GM23338 (cell line): Measurements from ENCODE around the gene STAT4. TPM values are rescaled to one million over a fixed set of nuclear protein-coding genes. Genes with fewer than 3 reads are reported as not detected.

Experiments used
- ATAC-seq: fragments of 200-7000 bp; cut with Tn5 transposase; 3 replicates; pipeline ENCODE4 v1.9.1; 2020
- DNase-seq: peaks from one replicate; pipeline ENCODE4 v3.0.0-alpha.2; 2015; ENCODE audit warnings: low spot score
- H2AFZ ChIP-seq: fragments of 200-600 bp; sonication (generic); 2 replicates; pipeline ENCODE4 v1.8.0; 2016; ENCODE audit warnings: antibody characterized with exemption, mild to moderate bottlenecking, moderate library complexity
- H3F3A ChIP-seq: fragments of 200-600 bp; sonication (generic); replicated peaks from 2 replicates; pipeline ENCODE4 v1.8.0; 2017; ENCODE audit warnings: antibody characterized with exemption, mixed run types, low read depth
- H3K27ac ChIP-seq: fragments of 200-600 bp; sonication (generic); 2 replicates; pipeline ENCODE4 v1.6.1; 2016; ENCODE audit warnings: low read depth
- H3K27me3 ChIP-seq: fragments of 200-600 bp; sonication (generic); 2 replicates; pipeline ENCODE4 v1.8.0; 2016; ENCODE audit warnings: mild to moderate bottlenecking, mixed run types, moderate library complexity; ENCODE audit not compliant: insufficient read depth
- H3K36me3 ChIP-seq: fragments of 200-600 bp; sonication (generic); 2 replicates; pipeline ENCODE4 v1.8.0; 2016; ENCODE audit warnings: mild to moderate bottlenecking; ENCODE audit not compliant: insufficient read depth
- H3K4me1 ChIP-seq: fragments of 200-600 bp; sonication (generic); 2 replicates; pipeline ENCODE4 v1.8.0; 2016; ENCODE audit warnings: mild to moderate bottlenecking, moderate library complexity; ENCODE audit not compliant: insufficient read depth
- H3K4me2 ChIP-seq: fragments of 200-600 bp; sonication (generic); 2 replicates; pipeline ENCODE4 v1.7.1; 2017; ENCODE audit warnings: mixed run types
- H3K4me3 ChIP-seq: fragments of 200-600 bp; sonication (generic); 2 replicates; pipeline ENCODE4 v1.6.1; 2016; ENCODE audit warnings: mixed run types
- H3K79me2 ChIP-seq: fragments of 200-600 bp; sonication (generic); replicated peaks from 2 replicates; pipeline ENCODE4 v1.8.0; 2017; ENCODE audit warnings: mild to moderate bottlenecking; ENCODE audit not compliant: insufficient read depth
- H3K9me2 ChIP-seq: fragments of 200-600 bp; sonication (generic); 2 replicates; pipeline ENCODE4 v1.8.0; 2017; ENCODE audit not compliant: insufficient read depth
- H4K20me1 ChIP-seq: fragments of 200-600 bp; sonication (generic); replicated peaks from 2 replicates; pipeline ENCODE4 v1.8.0; 2017; ENCODE audit warnings: mild to moderate bottlenecking; ENCODE audit not compliant: insufficient read depth
- H3K27ac Mint-ChIP-seq: 2 replicates; pipeline ENCODE4 v1.8.0; 2020; ENCODE audit warnings: inconsistent platforms, mild to moderate bottlenecking, moderate library complexity, mixed read lengths
- H3K27me3 Mint-ChIP-seq: 3 replicates; pipeline ENCODE4 v1.8.0; 2022; ENCODE audit warnings: low read depth, mild to moderate bottlenecking, moderate library complexity, mixed read lengths, inconsistent platforms; ENCODE audit not compliant: insufficient read depth, poor library complexity
- H3K36me3 Mint-ChIP-seq: 3 replicates; pipeline ENCODE4 v1.8.0; 2021; ENCODE audit warnings: low read depth, mild to moderate bottlenecking, inconsistent platforms, moderate library complexity, mixed read lengths
- H3K4me1 Mint-ChIP-seq: 3 replicates; pipeline ENCODE4 v1.8.0; 2020; ENCODE audit warnings: mild to moderate bottlenecking, inconsistent platforms, mixed read lengths
- H3K4me3 Mint-ChIP-seq: 3 replicates; pipeline ENCODE4 v1.8.0; 2021; ENCODE audit warnings: moderate library complexity, mild to moderate bottlenecking, inconsistent platforms, mixed read lengths
- H3K9me3 Mint-ChIP-seq: 3 replicates; pipeline ENCODE4 v1.8.0; 2020; ENCODE audit warnings: moderate library complexity, mild to moderate bottlenecking, inconsistent platforms, mixed read lengths
- CREB1 ChIP-seq: fragments of 250-450 bp; sonication (Bioruptor Pico); IDR thresholded peaks from 2 replicates; pipeline ENCODE4 v1.5.0; 2020; ENCODE audit warnings: low read depth, mild to moderate bottlenecking, moderate library complexity
- EZH2 ChIP-seq: fragments of 200-600 bp; sonication (generic); IDR thresholded peaks from one replicate; pipeline ENCODE4 v1.8.0; 2017; ENCODE audit warnings: antibody characterized with exemption, mild to moderate bottlenecking, low read depth; ENCODE audit not compliant: unreplicated experiment
- EZH2phosphoT487 ChIP-seq: fragments of 200-600 bp; sonication (generic); IDR thresholded peaks from one replicate; pipeline ENCODE4 v1.8.1; 2018; ENCODE audit warnings: antibody characterized with exemption; ENCODE audit not compliant: unreplicated experiment
- JUNB ChIP-seq: IDR thresholded peaks from one replicate; pipeline ENCODE4 v1.6.1; 2016; ENCODE audit warnings: antibody characterized with exemption; ENCODE audit not compliant: unreplicated experiment
- NANOG ChIP-seq: IDR thresholded peaks from 2 replicates; pipeline ENCODE4 v1.6.1; 2016; ENCODE audit warnings: antibody characterized with exemption, borderline replicate concordance
- POLR2AphosphoS5 ChIP-seq: IDR thresholded peaks from 2 replicates; pipeline ENCODE4 v1.6.1; 2016; ENCODE audit warnings: antibody characterized with exemption, low read depth
- STAT1 ChIP-seq: IDR thresholded peaks from one replicate; pipeline ENCODE4 v1.6.1; 2016; ENCODE audit warnings: antibody characterized with exemption; ENCODE audit not compliant: unreplicated experiment
- ZNF114 ChIP-seq: fragments of 250-450 bp; sonication (Bioruptor Pico); IDR thresholded peaks from 2 replicates; pipeline ENCODE4 v1.5.0; 2020; ENCODE audit warnings: mild to moderate bottlenecking, moderate library complexity
- ZNF331 ChIP-seq: fragments of 250-450 bp; sonication (Bioruptor Pico); IDR thresholded peaks from 2 replicates; pipeline ENCODE4 v1.5.0; 2020; ENCODE audit warnings: low read depth, mild to moderate bottlenecking, moderate library complexity
- polyA plus RNA-seq: library from polyadenylated mRNA; unstranded; fragments of >200 nt; fragmentation: Nextera tagmentation; extraction: Ambion mirVana; gene quantifications from 2 replicates; pipeline ENCODE4 v1.2.1, GENCODE V29; 2016
- total RNA-seq: library from RNA; depleted of rRNA; stranded (reverse); fragments of >200 nt; shearing (Covaris generic); gene quantifications from 2 replicates; pipeline ENCODE4 v1.2.3, GENCODE V29; 2014
- TF ChIP-seq, protein P1 (sequence below): IDR thresholded peaks from one replicate; pipeline ENCODE4 v1.6.1; 2018; ENCODE audit warnings: antibody characterized with exemption; ENCODE audit not compliant: unreplicated experiment
- TF ChIP-seq, protein P2 (sequence below): fragments of 250-450 bp; sonication (Bioruptor Pico); IDR thresholded peaks from 2 replicates; pipeline ENCODE4 v1.5.0; 2020; ENCODE audit warnings: mild to moderate bottlenecking, moderate library complexity
- TF ChIP-seq, protein P3 (sequence below): IDR thresholded peaks from 2 replicates; pipeline ENCODE4 v1.6.1; 2016; ENCODE audit warnings: antibody characterized with exemption
- TF ChIP-seq, protein P4 (sequence below), 2 experiments: fragments of 200-600 bp in 1 of 2; sonication (generic) in 1 of 2; conservative IDR thresholded peaks; 2 replicates each; pipeline versions ENCODE4 v1.5.1 to v1.6.1; 2016 to 2017; ENCODE audit warnings: antibody characterized with exemption in 2 of 2, low read depth in 2 of 2, mild to moderate bottlenecking in 2 of 2, moderate library complexity in 1 of 2

The STAT4 gene
- total and polyA plus RNA-seq, 2 experiments from 2014 or later, result 0.52 to 0.86 TPM

DNA sequence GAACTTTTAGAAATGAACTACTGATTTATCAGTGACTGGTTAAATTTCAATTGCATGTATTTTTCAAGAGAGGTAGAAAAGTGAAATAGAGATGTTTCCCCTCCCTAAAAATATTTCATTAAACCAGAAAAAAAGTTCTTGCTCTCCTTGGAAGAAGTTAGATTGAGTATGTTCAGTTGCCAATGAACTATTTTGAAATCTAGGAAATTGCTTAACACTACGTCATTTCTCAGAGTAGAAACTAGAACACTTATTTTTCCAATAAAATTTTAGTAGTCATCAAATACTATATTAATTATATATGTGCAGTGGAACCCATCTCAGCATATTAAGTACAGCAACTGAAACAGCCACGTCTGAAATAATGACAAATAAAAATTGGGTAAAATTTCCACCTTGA is 85.0 kb downstream of the STAT4 start:
- Mint-ChIP-seq H3K27ac (no peak overlapping the region), H3K4me3 (no peak overlapping the region), H3K9me3 (no peaks in the 10 kb centered on the region), H3K4me1 (peaks cover 22% of the 10 kb centered on the region), H3K36me3 (no peaks in the 10 kb centered on the region), H3K27me3 (no peaks in the 10 kb centered on the region)
- Histone ChIP-seq H3F3A (no peaks in the 10 kb centered on the region), H3K27me3 (no peaks in the 10 kb centered on the region), H3K79me2 (no peaks in the 10 kb centered on the region), H3K4me2 (no peak overlapping the region), H2AFZ (no peak overlapping the region), H3K27ac (no peak overlapping the region), H3K4me1 (peaks cover 5% of the 10 kb centered on the region), H3K36me3 (no peaks in the 10 kb centered on the region), H4K20me1 (no peaks in the 10 kb centered on the region), H3K9me2 (no peaks in the 10 kb centered on the region), H3K4me3 (no peak overlapping the region)
- no peak for TF ChIP-seq ZNF114 (CRISPR knock-in tag)
- TF ChIP-seq, protein P1, sequence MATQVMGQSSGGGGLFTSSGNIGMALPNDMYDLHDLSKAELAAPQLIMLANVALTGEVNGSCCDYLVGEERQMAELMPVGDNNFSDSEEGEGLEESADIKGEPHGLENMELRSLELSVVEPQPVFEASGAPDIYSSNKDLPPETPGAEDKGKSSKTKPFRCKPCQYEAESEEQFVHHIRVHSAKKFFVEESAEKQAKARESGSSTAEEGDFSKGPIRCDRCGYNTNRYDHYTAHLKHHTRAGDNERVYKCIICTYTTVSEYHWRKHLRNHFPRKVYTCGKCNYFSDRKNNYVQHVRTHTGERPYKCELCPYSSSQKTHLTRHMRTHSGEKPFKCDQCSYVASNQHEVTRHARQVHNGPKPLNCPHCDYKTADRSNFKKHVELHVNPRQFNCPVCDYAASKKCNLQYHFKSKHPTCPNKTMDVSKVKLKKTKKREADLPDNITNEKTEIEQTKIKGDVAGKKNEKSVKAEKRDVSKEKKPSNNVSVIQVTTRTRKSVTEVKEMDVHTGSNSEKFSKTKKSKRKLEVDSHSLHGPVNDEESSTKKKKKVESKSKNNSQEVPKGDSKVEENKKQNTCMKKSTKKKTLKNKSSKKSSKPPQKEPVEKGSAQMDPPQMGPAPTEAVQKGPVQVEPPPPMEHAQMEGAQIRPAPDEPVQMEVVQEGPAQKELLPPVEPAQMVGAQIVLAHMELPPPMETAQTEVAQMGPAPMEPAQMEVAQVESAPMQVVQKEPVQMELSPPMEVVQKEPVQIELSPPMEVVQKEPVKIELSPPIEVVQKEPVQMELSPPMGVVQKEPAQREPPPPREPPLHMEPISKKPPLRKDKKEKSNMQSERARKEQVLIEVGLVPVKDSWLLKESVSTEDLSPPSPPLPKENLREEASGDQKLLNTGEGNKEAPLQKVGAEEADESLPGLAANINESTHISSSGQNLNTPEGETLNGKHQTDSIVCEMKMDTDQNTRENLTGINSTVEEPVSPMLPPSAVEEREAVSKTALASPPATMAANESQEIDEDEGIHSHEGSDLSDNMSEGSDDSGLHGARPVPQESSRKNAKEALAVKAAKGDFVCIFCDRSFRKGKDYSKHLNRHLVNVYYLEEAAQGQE, result no peak
- TF ChIP-seq, protein P2, sequence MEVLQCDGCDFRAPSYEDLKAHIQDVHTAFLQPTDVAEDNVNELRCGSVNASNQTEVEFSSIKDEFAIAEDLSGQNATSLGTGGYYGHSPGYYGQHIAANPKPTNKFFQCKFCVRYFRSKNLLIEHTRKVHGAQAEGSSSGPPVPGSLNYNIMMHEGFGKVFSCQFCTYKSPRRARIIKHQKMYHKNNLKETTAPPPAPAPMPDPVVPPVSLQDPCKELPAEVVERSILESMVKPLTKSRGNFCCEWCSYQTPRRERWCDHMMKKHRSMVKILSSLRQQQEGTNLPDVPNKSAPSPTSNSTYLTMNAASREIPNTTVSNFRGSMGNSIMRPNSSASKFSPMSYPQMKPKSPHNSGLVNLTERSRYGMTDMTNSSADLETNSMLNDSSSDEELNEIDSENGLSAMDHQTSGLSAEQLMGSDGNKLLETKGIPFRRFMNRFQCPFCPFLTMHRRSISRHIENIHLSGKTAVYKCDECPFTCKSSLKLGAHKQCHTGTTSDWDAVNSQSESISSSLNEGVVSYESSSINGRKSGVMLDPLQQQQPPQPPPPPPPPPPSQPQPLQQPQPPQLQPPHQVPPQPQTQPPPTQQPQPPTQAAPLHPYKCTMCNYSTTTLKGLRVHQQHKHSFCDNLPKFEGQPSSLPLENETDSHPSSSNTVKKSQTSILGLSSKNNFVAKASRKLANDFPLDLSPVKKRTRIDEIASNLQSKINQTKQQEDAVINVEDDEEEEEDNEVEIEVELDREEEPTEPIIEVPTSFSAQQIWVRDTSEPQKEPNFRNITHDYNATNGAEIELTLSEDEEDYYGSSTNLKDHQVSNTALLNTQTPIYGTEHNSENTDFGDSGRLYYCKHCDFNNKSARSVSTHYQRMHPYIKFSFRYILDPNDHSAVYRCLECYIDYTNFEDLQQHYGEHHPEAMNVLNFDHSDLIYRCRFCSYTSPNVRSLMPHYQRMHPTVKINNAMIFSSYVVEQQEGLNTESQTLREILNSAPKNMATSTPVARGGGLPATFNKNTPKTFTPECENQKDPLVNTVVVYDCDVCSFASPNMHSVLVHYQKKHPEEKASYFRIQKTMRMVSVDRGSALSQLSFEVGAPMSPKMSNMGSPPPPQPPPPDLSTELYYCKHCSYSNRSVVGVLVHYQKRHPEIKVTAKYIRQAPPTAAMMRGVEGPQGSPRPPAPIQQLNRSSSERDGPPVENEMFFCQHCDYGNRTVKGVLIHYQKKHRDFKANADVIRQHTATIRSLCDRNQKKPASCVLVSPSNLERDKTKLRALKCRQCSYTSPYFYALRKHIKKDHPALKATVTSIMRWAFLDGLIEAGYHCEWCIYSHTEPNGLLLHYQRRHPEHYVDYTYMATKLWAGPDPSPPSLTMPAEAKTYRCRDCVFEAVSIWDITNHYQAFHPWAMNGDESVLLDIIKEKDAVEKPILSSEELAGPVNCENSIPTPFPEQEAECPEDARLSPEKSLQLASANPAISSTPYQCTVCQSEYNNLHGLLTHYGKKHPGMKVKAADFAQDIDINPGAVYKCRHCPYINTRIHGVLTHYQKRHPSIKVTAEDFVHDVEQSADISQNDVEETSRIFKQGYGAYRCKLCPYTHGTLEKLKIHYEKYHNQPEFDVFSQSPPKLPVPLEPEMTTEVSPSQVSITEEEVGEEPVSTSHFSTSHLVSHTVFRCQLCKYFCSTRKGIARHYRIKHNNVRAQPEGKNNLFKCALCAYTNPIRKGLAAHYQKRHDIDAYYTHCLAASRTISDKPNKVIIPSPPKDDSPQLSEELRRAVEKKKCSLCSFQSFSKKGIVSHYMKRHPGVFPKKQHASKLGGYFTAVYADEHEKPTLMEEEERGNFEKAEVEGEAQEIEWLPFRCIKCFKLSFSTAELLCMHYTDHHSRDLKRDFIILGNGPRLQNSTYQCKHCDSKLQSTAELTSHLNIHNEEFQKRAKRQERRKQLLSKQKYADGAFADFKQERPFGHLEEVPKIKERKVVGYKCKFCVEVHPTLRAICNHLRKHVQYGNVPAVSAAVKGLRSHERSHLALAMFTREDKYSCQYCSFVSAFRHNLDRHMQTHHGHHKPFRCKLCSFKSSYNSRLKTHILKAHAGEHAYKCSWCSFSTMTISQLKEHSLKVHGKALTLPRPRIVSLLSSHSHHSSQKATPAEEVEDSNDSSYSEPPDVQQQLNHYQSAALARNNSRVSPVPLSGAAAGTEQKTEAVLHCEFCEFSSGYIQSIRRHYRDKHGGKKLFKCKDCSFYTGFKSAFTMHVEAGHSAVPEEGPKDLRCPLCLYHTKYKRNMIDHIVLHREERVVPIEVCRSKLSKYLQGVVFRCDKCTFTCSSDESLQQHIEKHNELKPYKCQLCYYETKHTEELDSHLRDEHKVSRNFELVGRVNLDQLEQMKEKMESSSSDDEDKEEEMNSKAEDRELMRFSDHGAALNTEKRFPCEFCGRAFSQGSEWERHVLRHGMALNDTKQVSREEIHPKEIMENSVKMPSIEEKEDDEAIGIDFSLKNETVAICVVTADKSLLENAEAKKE, result no peak
- no peak for TF ChIP-seq STAT1
- TF ChIP-seq JUNB, result no peak
- TF ChIP-seq POLR2AphosphoS5, result no peak
- no peak for TF ChIP-seq NANOG
- TF ChIP-seq CREB1 (CRISPR knock-in tag), result no peak
- no peak for TF ChIP-seq EZH2
- no peak for TF ChIP-seq ZNF331 (CRISPR knock-in tag)
- TF ChIP-seq, protein P3, sequence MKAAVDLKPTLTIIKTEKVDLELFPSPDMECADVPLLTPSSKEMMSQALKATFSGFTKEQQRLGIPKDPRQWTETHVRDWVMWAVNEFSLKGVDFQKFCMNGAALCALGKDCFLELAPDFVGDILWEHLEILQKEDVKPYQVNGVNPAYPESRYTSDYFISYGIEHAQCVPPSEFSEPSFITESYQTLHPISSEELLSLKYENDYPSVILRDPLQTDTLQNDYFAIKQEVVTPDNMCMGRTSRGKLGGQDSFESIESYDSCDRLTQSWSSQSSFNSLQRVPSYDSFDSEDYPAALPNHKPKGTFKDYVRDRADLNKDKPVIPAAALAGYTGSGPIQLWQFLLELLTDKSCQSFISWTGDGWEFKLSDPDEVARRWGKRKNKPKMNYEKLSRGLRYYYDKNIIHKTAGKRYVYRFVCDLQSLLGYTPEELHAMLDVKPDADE, result no peak
- TF ChIP-seq, protein P4, sequence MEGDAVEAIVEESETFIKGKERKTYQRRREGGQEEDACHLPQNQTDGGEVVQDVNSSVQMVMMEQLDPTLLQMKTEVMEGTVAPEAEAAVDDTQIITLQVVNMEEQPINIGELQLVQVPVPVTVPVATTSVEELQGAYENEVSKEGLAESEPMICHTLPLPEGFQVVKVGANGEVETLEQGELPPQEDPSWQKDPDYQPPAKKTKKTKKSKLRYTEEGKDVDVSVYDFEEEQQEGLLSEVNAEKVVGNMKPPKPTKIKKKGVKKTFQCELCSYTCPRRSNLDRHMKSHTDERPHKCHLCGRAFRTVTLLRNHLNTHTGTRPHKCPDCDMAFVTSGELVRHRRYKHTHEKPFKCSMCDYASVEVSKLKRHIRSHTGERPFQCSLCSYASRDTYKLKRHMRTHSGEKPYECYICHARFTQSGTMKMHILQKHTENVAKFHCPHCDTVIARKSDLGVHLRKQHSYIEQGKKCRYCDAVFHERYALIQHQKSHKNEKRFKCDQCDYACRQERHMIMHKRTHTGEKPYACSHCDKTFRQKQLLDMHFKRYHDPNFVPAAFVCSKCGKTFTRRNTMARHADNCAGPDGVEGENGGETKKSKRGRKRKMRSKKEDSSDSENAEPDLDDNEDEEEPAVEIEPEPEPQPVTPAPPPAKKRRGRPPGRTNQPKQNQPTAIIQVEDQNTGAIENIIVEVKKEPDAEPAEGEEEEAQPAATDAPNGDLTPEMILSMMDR (conservative IDR thresholded peaks at IDR 0.05; ENCODE audit: low read depth in 2 of 2), result no peak
- no peak for TF ChIP-seq EZH2phosphoT487
- no peak for ATAC-seq
- DNase-seq, result no peak
